Keratinocyte (primary cell): Measurements from ENCODE around the gene ABL2. TPM values are rescaled to one million over a fixed set of nuclear protein-coding genes. Genes with fewer than 3 reads are reported as not detected.

Experiments
- DNase-seq: peaks from one replicate; pipeline ENCODE4 v3.0.0-alpha.2; 2011; ENCODE audit warnings: low read depth, missing footprints, low spot score
- FAIRE-seq: peaks from 2 replicates; lab custom pipeline; 2011; peaks lifted over from hg19 to GRCh38; lab: Jason Lieb, UNC
- H2AFZ ChIP-seq: 2 replicates; pipeline ENCODE4 v1.6.0; 2012; ENCODE audit warnings: low read length, control low read depth, inconsistent platforms; ENCODE audit not compliant: control insufficient read depth
- H3K27ac ChIP-seq: 2 replicates; pipeline ENCODE4 v1.5.1; 2011; ENCODE audit warnings: low read length; ENCODE audit not compliant: control insufficient read depth, insufficient read depth
- H3K27me3 ChIP-seq: 3 replicates; pipeline ENCODE4 v1.6.0; 2011; ENCODE audit warnings: low read length; ENCODE audit not compliant: control insufficient read depth, insufficient read depth; ENCODE audit errors: extremely low read depth
- H3K36me3 ChIP-seq, 2 experiments: 2 replicates in 1 of 2; 3 replicates in 1 of 2; pipeline ENCODE4 v1.5.1; 2011; ENCODE audit warnings: low read length in 2 of 2, mild to moderate bottlenecking in 1 of 2; ENCODE audit not compliant: control insufficient read depth in 2 of 2, insufficient read depth in 2 of 2; ENCODE audit errors: extremely low read depth in 1 of 2
- H3K4me1 ChIP-seq: 3 replicates; pipeline ENCODE4 v1.5.1; 2011; ENCODE audit warnings: low read length; ENCODE audit not compliant: control insufficient read depth, insufficient read depth; ENCODE audit errors: extremely low read depth
- H3K4me2 ChIP-seq: 3 replicates; pipeline ENCODE4 v1.6.0; 2011; ENCODE audit warnings: low read depth, low read length; ENCODE audit not compliant: control insufficient read depth, insufficient read depth; ENCODE audit errors: extremely low read depth
- H3K4me3 ChIP-seq, 3 experiments: fragments of 200-600 bp in 1 of 3; sonication (generic) in 1 of 3; 2 replicates in 2 of 3; 3 replicates in 1 of 3; pipeline ENCODE4 v1.5.1; 2011 to 2016; ENCODE audit warnings: low read length in 3 of 3, mild to moderate bottlenecking in 3 of 3, control low read depth in 2 of 3, inconsistent platforms in 1 of 3, low read depth in 1 of 3, mixed read lengths in 1 of 3, mixed run types in 1 of 3, moderate library complexity in 1 of 3; ENCODE audit not compliant: control insufficient read depth in 2 of 3, insufficient read depth in 2 of 3; ENCODE audit errors: extremely low read depth in 1 of 3
- H3K79me2 ChIP-seq: 2 replicates; pipeline ENCODE4 v1.6.0; 2012; ENCODE audit warnings: low read length; ENCODE audit not compliant: control insufficient read depth, insufficient read depth
- H3K9ac ChIP-seq: 3 replicates; pipeline ENCODE4 v1.6.0; 2011; ENCODE audit warnings: low read length; ENCODE audit not compliant: control insufficient read depth, insufficient read depth; ENCODE audit errors: extremely low read depth
- H3K9me1 ChIP-seq: 3 replicates; pipeline ENCODE4 v1.6.0; 2011; ENCODE audit warnings: low read length; ENCODE audit not compliant: control insufficient read depth, insufficient read depth; ENCODE audit errors: extremely low read depth
- H3K9me3 ChIP-seq: 2 replicates; pipeline ENCODE4 v1.5.1; 2012; ENCODE audit warnings: low read depth, low read length; ENCODE audit not compliant: control insufficient read depth
- H4K20me1 ChIP-seq: 3 replicates; pipeline ENCODE4 v1.6.0; 2011; ENCODE audit warnings: low read length; ENCODE audit not compliant: control insufficient read depth, insufficient read depth; ENCODE audit errors: extremely low read depth
- EZH2 ChIP-seq: IDR thresholded peaks from one replicate; pipeline ENCODE4 v1.6.1; 2012; ENCODE audit warnings: inconsistent platforms, mild to moderate bottlenecking, low read length, moderate library complexity
- dilution Hi-C: fragments of 300-500 bp; cut with MboI; formaldehyde crosslinking; loops from one replicate; pipeline ENCODE4 v1.7.0; 2020; ENCODE audit warnings: low sequenced_read_pairs; ENCODE audit not compliant: extremely low pct_ligation_motif_present
- polyA plus RNA-seq, 5 experiments: library from polyadenylated mRNA; depleted of rRNA in 3 of 5; stranded (reverse) in 3 of 5; stranded (forward) in 1 of 5; unstranded in 1 of 5; fragments of >200 nt; gene quantifications; 1 replicate in 1 of 5; 2 replicates in 3 of 5; 3 replicates in 1 of 5; pipeline versions ENCODE4 v1.2.1 to v1.2.3, GENCODE V29; 2011 to 2012; ENCODE audit warnings: missing spikeins in 2 of 5, low read depth in 1 of 5, low replicate concordance in 1 of 5
- TF ChIP-seq, protein P1 (sequence below), 3 experiments: IDR thresholded peaks in 1 of 3; conservative IDR thresholded peaks in 1 of 3; optimal IDR thresholded peaks in 1 of 3; 2 replicates in 2 of 3; 3 replicates in 1 of 3; pipeline versions ENCODE3 to v1.5.1; 2011; ENCODE audit warnings: low read length in 3 of 3, mild to moderate bottlenecking in 3 of 3, moderate library complexity in 2 of 3, control low read depth in 1 of 3, inconsistent platforms in 1 of 3; ENCODE audit not compliant: insufficient read depth in 2 of 3; ENCODE audit errors: extremely low read depth in 1 of 3

Gene ABL2
- polyA plus RNA-seq, 1 donor (not counting 4 experiments of a cell fraction or from before 2014, with no cell fraction given): 37.6 TPM

DNA sequence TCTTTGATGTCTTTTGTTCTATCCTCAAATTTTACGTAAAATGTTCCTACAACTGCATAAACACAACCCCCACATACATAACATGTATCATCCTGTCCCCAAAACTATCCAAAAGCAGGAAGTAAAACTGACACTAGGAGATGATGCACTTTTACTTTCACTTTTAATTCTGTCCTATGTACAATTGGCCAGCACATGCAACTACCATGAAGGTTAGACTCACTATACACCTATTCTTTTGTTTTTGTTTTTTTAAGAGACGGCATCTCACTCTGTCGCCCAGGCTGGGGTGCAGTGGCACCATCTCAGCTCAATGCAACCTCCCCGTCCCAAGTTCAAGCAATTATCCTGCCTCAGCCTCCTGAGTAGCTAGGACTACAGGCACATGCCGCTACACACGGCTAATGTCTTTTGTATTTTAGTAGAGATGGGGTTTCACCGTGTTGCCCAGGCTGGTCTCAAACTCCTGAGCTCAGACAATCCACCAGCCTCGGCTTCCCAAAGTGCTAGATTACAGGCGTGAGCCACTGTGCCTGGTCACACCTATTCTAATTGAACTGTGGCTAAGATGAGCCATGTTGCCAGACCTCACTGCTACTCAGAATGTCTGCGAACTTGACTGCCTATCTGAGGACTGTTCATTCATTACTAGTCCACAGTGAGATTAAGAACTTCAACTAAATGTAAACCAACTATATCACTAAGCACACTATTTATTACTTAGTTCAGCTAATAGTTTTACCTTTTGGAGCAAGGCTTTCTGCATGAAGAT lies 99.6 kb downstream of the ABL2 start:
- Histone ChIP-seq H3K79me2 (peaks cover 67% of the 10 kb centered on the region), H4K20me1 (no peaks in the 10 kb centered on the region), H3K9ac (no peak overlapping the region), H3K27me3 (no peaks in the 10 kb centered on the region), H3K9me3 (no peaks in the 10 kb centered on the region), H3K9me1 (no peaks in the 10 kb centered on the region), H3K27ac (peak overlapping the region; percentile 70), H2AFZ (no peak overlapping the region), H3K4me3 (no peak overlapping the region), H3K4me1 (peaks cover 53% of the 10 kb centered on the region), H3K36me3 (peaks cover 18 to 20% of the 10 kb centered on the region in 2 experiments), H3K4me2 (peak overlapping the region; percentile 56)
- no peak for TF ChIP-seq EZH2
- TF ChIP-seq, protein P1, sequence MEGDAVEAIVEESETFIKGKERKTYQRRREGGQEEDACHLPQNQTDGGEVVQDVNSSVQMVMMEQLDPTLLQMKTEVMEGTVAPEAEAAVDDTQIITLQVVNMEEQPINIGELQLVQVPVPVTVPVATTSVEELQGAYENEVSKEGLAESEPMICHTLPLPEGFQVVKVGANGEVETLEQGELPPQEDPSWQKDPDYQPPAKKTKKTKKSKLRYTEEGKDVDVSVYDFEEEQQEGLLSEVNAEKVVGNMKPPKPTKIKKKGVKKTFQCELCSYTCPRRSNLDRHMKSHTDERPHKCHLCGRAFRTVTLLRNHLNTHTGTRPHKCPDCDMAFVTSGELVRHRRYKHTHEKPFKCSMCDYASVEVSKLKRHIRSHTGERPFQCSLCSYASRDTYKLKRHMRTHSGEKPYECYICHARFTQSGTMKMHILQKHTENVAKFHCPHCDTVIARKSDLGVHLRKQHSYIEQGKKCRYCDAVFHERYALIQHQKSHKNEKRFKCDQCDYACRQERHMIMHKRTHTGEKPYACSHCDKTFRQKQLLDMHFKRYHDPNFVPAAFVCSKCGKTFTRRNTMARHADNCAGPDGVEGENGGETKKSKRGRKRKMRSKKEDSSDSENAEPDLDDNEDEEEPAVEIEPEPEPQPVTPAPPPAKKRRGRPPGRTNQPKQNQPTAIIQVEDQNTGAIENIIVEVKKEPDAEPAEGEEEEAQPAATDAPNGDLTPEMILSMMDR (optimal IDR thresholded peaks at IDR 0.05 in 1 of 3, IDR thresholded peaks at IDR 0.05 in 1 of 3, conservative IDR thresholded peaks at IDR 0.05 in 1 of 3; ENCODE audit: extremely low read depth in 1 of 3, insufficient read depth in 2 of 3, low read length in 3 of 3): no peak
- dilution Hi-C loops: no loop called here
- DNase-seq (no peak), FAIRE-seq (no peak)

DNA sequence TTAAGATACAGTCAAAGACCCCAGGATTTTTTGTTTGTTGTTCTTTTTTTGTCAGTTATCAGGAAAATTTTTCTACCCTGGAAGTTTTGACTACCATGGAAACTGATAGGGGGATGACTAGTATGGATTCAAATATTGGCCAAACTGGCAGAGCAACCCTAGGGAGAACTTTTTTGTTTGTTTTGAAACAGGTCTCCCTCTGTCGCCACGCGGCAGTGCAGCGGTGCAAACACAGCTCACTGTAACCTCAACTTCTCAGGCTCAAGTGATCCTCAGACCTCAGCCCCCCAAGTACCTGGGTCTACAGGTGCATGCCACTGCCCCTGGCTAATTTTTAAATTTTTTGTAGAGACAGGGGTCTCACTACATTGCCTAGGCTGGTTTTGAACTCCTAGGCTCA lies 101.0 kb downstream of the ABL2 start:
- no peak for TF ChIP-seq EZH2
- TF ChIP-seq, protein P1 (optimal IDR thresholded peaks at IDR 0.05 in 1 of 3, IDR thresholded peaks at IDR 0.05 in 1 of 3, conservative IDR thresholded peaks at IDR 0.05 in 1 of 3; ENCODE audit: extremely low read depth in 1 of 3, insufficient read depth in 2 of 3, low read length in 3 of 3): no peak
- no peak overlapping the region for H3K4me3 ChIP-seq
- peaks cover 65% of the 10 kb centered on the region for H3K79me2 ChIP-seq
- no peak overlapping the region for H3K4me2 ChIP-seq
- H3K36me3 ChIP-seq: peaks cover 20 to 26% of the 10 kb centered on the region in 2 experiments
- no peaks in the 10 kb centered on the region for H3K9me1 ChIP-seq
- no peaks in the 10 kb centered on the region for H3K9me3 ChIP-seq
- dilution Hi-C loops: no loop called here
- DNase-seq: no peak
- no peak overlapping the region for H2AFZ ChIP-seq
- no peak for FAIRE-seq
- H3K27ac ChIP-seq: peak overlapping the region; percentile 70
- no peaks in the 10 kb centered on the region for H3K27me3 ChIP-seq
- peaks cover 53% of the 10 kb centered on the region for H3K4me1 ChIP-seq
- no peaks in the 10 kb centered on the region for H4K20me1 ChIP-seq
- H3K9ac ChIP-seq: peak overlapping the region; percentile 36
